Measurements from ENCODE around the gene HTR1A.

DNA sequence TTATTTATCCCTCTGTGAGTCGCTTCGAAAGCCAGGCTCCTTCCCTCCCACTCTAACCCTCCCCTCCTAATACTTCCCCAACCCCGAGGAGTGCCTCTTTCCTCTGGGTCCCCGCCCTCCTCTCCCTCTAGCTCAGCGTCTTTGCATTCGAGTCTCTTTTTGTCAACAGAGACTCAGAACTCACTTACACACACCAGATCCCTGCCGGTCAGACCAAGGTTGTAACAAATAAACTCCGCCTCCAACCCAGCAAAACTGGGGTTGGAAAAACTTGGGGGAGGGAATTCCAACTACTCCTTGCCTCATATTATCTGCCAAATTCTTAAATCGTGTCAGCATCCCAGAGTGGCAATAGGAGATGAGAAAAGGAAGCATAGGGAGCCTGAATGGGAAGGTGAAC lies at the start of gene HTR1A:
- TF ChIP-seq GATA1 (IDR thresholded peaks at IDR 0.05; ENCODE audit: low read depth, low read length) (no peak), POLR2A (IDR thresholded peaks at IDR 0.05; ENCODE audit: low read length) (no peak)

Measured in erythroblast (primary cell).